ENCODE measurements around the gene COG5.

COG5 gene

DNA sequence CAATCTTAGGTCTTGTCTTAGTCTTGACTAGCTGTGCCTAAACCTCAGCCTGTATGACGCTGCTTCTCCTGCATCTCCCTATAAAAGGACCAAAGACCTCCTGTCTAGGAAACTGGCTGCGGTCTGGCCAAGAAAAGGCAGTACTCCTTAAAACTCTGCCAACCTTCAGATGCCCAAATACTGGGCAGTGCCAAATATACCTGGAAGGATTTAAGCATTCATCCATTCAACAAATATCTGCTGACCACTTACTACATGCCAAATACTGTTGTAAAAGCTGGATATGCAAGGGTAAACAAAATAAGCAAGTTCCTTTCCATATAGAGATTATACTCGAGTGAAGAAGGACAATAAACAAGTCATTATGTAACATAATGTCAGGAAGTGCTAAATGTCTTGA lies 259.1 kb downstream of the COG5 start:
- TF ChIP-seq CTCF (IDR thresholded peaks at IDR 0.05; ENCODE audit: extremely low read depth, insufficient read depth, missing control alignments): no peak
- in situ Hi-C loops (cut with MboI; ENCODE audit: low pct_unique_long_range_greater_than_20kb, low sequenced_read_pairs, unreplicated experiment): no loop called here
- no peak for DNase-seq (ENCODE audit: low spot score)

DNA sequence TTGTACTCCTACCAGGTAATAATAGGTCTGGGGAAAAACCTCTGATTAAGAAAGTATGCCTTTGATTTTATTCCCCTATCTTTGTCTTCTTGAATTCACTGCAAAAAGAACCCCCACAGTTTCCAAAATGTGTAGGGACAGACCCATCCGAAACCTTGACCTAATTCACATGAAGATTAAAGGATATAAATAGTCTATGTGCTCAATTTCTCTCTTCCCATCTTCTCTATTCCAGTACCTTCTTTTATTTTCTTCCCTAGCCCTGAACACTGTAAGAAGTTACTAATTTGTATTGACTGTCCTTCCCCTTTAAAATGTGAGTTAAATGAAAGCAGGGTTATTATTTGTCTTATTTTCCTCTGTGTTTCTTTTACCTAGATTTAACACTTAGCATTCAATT lies 259.7 kb downstream of the COG5 start:
- no peak for DNase-seq (ENCODE audit: low spot score)
- no peak for TF ChIP-seq CTCF (IDR thresholded peaks at IDR 0.05; ENCODE audit: extremely low read depth, insufficient read depth, missing control alignments)
- in situ Hi-C loops (cut with MboI; ENCODE audit: low pct_unique_long_range_greater_than_20kb, low sequenced_read_pairs, unreplicated experiment): no loop called here

DNA sequence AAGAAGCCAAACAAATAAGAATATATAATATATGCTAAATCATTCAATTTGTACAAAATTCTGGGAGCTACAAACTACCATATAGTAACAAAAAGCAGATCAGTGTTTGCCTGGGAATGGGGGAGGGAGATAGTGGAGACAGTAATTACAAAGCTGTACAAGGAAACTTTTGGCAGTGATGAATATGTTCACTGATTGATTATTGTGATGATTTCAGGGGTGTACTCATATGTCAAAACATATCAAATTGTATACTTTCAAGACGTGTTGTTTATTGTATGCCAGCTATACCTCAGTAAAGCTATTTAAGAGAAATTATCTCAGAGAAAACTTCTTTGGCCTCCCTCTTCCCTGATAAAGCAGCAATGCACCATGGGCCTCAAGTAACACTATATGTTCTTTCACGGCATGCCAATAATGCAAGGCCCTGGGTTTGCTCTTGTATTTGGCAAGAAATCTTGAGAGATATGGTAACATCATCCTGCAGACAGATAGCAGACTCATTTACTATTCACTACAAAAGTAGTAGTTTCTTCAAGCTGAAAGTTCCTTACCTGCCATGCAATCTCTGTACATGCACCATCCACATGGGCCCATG lies 261.4 kb downstream of the COG5 start:
- in situ Hi-C loops (cut with MboI; ENCODE audit: low pct_unique_long_range_greater_than_20kb, low sequenced_read_pairs, unreplicated experiment): no loop called here
- TF ChIP-seq CTCF (IDR thresholded peaks at IDR 0.05; ENCODE audit: extremely low read depth, insufficient read depth, missing control alignments): no peak
- no peak for DNase-seq (ENCODE audit: low spot score)

GRCh38 chr7:107294182-107294581 lies 269.5 kb downstream of the COG5 start:
- no peak for TF ChIP-seq CTCF (IDR thresholded peaks at IDR 0.05; ENCODE audit: extremely low read depth, insufficient read depth, missing control alignments)
- DNase-seq (ENCODE audit: low spot score): no peak
- in situ Hi-C loops (cut with MboI; ENCODE audit: low pct_unique_long_range_greater_than_20kb, low sequenced_read_pairs, unreplicated experiment): no loop called here

- TF ChIP-seq CTCF (IDR thresholded peaks at IDR 0.05; ENCODE audit: extremely low read depth, insufficient read depth, missing control alignments): no peak
- in situ Hi-C loops (cut with MboI; ENCODE audit: low pct_unique_long_range_greater_than_20kb, low sequenced_read_pairs, unreplicated experiment): no loop called here
- DNase-seq (ENCODE audit: low spot score): no peak
Measured at GRCh38 chr7:107292591-107292990, 271.1 kb downstream of the COG5 start.

- in situ Hi-C loops (cut with MboI; ENCODE audit: low pct_unique_long_range_greater_than_20kb, low sequenced_read_pairs, unreplicated experiment): no loop called here
- no peak for DNase-seq (ENCODE audit: low spot score)
- TF ChIP-seq CTCF (IDR thresholded peaks at IDR 0.05; ENCODE audit: extremely low read depth, insufficient read depth, missing control alignments): no peak
Measured at GRCh38 chr7:107291434-107291833, 272.3 kb downstream of the COG5 start.

All from GM13977 (cell line).